Measurements from ENCODE around the gene MYOCD. TPM values are rescaled to one million over a fixed set of nuclear protein-coding genes. Genes with fewer than 3 reads are reported as not detected.
"Not testable (repeated sequence)": the region's sequence is repeated elsewhere in the genome, so short reads cannot be mapped to it uniquely, and the experiment has no call there.

The MYOCD gene
- total RNA-seq, 1 donor from 2014 or later = 2.2 TPM

- H3K4me3 ChIP-seq (ENCODE audit: low read depth, low read length) = no peak overlapping the region
- TF ChIP-seq, protein P1, sequence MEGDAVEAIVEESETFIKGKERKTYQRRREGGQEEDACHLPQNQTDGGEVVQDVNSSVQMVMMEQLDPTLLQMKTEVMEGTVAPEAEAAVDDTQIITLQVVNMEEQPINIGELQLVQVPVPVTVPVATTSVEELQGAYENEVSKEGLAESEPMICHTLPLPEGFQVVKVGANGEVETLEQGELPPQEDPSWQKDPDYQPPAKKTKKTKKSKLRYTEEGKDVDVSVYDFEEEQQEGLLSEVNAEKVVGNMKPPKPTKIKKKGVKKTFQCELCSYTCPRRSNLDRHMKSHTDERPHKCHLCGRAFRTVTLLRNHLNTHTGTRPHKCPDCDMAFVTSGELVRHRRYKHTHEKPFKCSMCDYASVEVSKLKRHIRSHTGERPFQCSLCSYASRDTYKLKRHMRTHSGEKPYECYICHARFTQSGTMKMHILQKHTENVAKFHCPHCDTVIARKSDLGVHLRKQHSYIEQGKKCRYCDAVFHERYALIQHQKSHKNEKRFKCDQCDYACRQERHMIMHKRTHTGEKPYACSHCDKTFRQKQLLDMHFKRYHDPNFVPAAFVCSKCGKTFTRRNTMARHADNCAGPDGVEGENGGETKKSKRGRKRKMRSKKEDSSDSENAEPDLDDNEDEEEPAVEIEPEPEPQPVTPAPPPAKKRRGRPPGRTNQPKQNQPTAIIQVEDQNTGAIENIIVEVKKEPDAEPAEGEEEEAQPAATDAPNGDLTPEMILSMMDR (conservative IDR thresholded peaks at IDR 0.05; ENCODE audit: low read depth, low read length) = no peak
- no peak for DNase-seq (ENCODE audit: low read depth)
Observed at GRCh38 chr17:12632785-12633184, 32.9 kb upstream of the MYOCD start.

- TF ChIP-seq, protein P1 (conservative IDR thresholded peaks at IDR 0.05; ENCODE audit: low read depth, low read length) = no peak
- no peak overlapping the region for H3K4me3 ChIP-seq (ENCODE audit: low read depth, low read length)
Observed at GRCh38 chr17:12634789-12635414, 30.8 kb upstream of the MYOCD start.

GRCh38 chr17:12635996-12636395 is 29.7 kb upstream of the MYOCD start:
- H3K4me3 ChIP-seq (ENCODE audit: low read depth, low read length); DNase-seq (ENCODE audit: low read depth): not testable (repeated sequence)

More at GRCh38 chr17:12634789-12635414, 30.8 kb upstream of the MYOCD start:
- no peak for DNase-seq (ENCODE audit: low read depth)

- no peak overlapping the region for H3K4me3 ChIP-seq (ENCODE audit: low read depth, low read length)
- TF ChIP-seq, protein P1 (conservative IDR thresholded peaks at IDR 0.05; ENCODE audit: low read depth, low read length) = no peak
- DNase-seq (ENCODE audit: low read depth) = peak; percentile 10
Observed at GRCh38 chr17:12637015-12637414, 28.7 kb upstream of the MYOCD start.

GRCh38 chr17:12637745-12638651 is 27.7 kb upstream of the MYOCD start:
- TF ChIP-seq, protein P1 (conservative IDR thresholded peaks at IDR 0.05; ENCODE audit: low read depth, low read length) = no peak
- no peak overlapping the region for H3K4me3 ChIP-seq (ENCODE audit: low read depth, low read length)
- no peak for DNase-seq (ENCODE audit: low read depth)

GRCh38 chr17:12640364-12640763 is 25.3 kb upstream of the MYOCD start:
- DNase-seq (ENCODE audit: low read depth) = no peak
- no peak overlapping the region for H3K4me3 ChIP-seq (ENCODE audit: low read depth, low read length)
- TF ChIP-seq, protein P1 (conservative IDR thresholded peaks at IDR 0.05; ENCODE audit: low read depth, low read length) = no peak

DNA sequence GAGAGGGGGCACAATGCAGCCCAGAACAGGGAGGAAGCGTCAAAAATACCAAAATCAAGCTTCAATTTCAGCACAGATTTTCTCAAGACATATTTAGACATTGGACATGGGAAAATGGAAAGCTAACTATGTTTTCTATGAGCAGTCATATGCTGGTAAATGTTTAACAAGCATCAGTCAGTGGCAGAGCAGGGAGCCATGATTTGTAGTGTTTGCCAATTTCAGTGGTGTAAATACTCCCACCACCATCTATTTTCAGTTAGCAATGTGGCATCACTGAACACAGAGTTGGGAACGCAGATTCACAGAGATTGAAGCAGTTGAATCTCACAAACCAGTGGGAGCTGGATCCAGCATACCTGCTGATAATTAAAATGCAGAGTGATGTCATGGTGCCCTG is 24.6 kb upstream of the MYOCD start:
- DNase-seq (ENCODE audit: low read depth) = no peak
- no peak overlapping the region for H3K4me3 ChIP-seq (ENCODE audit: low read depth, low read length)

More for the DNA sequence above, 24.6 kb upstream of the MYOCD start:
- TF ChIP-seq, protein P1 (conservative IDR thresholded peaks at IDR 0.05; ENCODE audit: low read depth, low read length) = no peak

Data from epithelial cell of proximal tubule (primary cell).